ENCODE data around the gene GMDS.

DNA sequence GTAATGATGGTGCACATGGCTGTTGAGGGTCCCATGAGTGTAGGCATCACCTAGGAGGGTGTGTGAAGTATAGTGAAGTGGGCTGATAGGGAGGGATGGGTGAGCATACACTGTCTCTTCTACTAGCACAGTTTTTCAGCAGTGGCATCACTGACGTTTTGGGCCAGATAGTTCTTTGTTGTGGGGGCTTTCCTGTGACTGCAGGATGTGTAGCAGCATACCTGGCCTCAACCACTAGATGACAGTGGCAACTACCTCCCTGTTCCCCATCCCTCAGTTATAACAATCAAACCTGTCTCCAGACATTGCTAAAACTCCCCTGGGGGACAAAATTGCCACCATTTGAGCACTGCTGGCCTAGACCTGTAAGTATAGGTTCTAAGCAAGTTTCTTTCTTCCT is 396.7 kb downstream of the GMDS start:
- TF ChIP-seq, protein P1, sequence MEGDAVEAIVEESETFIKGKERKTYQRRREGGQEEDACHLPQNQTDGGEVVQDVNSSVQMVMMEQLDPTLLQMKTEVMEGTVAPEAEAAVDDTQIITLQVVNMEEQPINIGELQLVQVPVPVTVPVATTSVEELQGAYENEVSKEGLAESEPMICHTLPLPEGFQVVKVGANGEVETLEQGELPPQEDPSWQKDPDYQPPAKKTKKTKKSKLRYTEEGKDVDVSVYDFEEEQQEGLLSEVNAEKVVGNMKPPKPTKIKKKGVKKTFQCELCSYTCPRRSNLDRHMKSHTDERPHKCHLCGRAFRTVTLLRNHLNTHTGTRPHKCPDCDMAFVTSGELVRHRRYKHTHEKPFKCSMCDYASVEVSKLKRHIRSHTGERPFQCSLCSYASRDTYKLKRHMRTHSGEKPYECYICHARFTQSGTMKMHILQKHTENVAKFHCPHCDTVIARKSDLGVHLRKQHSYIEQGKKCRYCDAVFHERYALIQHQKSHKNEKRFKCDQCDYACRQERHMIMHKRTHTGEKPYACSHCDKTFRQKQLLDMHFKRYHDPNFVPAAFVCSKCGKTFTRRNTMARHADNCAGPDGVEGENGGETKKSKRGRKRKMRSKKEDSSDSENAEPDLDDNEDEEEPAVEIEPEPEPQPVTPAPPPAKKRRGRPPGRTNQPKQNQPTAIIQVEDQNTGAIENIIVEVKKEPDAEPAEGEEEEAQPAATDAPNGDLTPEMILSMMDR (IDR thresholded peaks at IDR 0.05), result no peak
- TF ChIP-seq POLR2A (IDR thresholded peaks at IDR 0.05), result no peak

Data from Peyer's patch (tissue), 4 donors.